ENCODE data around the gene METTL14. TPM values are rescaled to one million over a fixed set of nuclear protein-coding genes. Genes with fewer than 3 reads are reported as not detected.

Gene METTL14
- total RNA-seq, 1 donor from 2014 or later = 32.9 TPM

DNA sequence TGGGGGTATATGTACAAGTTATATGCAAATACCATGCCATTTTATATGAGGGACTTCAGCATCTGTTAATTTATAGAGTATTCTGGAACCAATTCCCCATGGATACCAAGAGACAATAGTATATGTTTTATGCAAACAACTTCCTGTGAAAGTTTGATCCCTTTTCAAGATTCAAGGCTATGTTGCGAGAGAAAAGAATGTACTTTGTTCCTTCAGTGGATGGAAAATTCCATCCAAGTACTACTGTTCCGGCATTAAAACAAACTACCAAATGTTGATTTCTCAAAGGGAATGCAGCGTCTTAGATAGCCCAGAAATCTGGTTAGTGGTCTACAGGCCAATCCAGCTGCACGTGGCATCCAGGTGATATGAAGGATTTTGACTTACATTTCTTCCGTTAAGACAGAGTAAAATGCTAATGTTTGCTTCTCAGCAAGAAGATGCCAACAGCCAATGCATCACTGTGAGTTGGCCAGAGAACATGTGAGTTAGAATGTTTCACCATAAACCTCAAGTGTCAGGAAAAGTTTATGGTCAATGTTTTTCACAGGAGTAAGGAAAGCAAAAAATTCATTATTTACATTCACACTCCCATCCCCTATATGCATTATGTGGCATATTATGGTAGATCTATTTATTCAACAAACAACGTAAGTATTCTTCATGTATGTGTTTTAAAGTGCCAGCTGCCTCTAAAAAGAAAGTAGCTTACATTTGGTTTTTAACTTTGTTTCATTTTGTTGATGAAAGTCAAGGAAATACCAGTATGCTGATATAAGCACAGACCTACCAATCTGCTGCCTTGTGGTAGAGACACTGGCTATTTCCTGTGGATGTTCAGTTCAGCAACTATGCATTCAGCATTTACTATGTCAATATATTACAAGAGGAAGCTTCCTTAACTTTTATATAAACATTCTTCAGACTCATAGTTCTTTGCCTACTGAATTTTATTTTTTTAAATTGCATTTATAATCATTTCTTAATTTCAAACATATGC lies 44.4 kb downstream of the METTL14 start:
- Histone ChIP-seq H3K4me3 (ENCODE audit: low read depth, low read length) (no peak overlapping the region), H3K36me3 (ENCODE audit: control insufficient read depth, insufficient read depth, low read length) (peaks cover 1% of the 10 kb centered on the region), H3K27me3 (ENCODE audit: control insufficient read depth, insufficient read depth, low read length) (no peaks in the 10 kb centered on the region)
- TF ChIP-seq, protein P1, sequence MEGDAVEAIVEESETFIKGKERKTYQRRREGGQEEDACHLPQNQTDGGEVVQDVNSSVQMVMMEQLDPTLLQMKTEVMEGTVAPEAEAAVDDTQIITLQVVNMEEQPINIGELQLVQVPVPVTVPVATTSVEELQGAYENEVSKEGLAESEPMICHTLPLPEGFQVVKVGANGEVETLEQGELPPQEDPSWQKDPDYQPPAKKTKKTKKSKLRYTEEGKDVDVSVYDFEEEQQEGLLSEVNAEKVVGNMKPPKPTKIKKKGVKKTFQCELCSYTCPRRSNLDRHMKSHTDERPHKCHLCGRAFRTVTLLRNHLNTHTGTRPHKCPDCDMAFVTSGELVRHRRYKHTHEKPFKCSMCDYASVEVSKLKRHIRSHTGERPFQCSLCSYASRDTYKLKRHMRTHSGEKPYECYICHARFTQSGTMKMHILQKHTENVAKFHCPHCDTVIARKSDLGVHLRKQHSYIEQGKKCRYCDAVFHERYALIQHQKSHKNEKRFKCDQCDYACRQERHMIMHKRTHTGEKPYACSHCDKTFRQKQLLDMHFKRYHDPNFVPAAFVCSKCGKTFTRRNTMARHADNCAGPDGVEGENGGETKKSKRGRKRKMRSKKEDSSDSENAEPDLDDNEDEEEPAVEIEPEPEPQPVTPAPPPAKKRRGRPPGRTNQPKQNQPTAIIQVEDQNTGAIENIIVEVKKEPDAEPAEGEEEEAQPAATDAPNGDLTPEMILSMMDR (IDR thresholded peaks at IDR 0.05; ENCODE audit: insufficient read depth, low read length, severe bottlenecking) = no peak
- DNase-seq (ENCODE audit: low read depth) (peak; percentile 22), FAIRE-seq (no peak)

DNA sequence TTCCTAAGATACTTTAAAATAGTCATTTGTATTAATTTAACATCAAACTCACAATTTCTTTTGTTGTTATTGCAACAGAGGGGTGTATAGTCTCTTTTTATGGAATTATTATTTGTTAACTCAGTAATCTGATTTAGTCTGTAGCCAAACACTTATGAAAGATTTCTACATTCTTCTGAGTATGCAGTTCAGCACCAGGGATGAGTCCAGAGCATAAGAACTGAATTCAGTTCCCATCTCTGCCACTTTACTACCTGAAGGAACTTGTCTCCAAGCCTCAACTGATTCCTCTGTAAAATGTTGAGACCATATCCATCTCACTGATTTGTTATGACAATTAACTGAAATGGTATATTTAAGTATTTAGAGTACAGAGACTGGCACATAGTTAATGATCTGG lies 45.5 kb downstream of the METTL14 start:
- no peak for FAIRE-seq
- H3K36me3 ChIP-seq (ENCODE audit: control insufficient read depth, insufficient read depth, low read length) = peaks cover 2% of the 10 kb centered on the region
- TF ChIP-seq, protein P1 (IDR thresholded peaks at IDR 0.05; ENCODE audit: insufficient read depth, low read length, severe bottlenecking) = no peak
- H3K27me3 ChIP-seq (ENCODE audit: control insufficient read depth, insufficient read depth, low read length) = no peaks in the 10 kb centered on the region
- DNase-seq (ENCODE audit: low read depth) = no peak
- no peak overlapping the region for H3K4me3 ChIP-seq (ENCODE audit: low read depth, low read length)

DNA sequence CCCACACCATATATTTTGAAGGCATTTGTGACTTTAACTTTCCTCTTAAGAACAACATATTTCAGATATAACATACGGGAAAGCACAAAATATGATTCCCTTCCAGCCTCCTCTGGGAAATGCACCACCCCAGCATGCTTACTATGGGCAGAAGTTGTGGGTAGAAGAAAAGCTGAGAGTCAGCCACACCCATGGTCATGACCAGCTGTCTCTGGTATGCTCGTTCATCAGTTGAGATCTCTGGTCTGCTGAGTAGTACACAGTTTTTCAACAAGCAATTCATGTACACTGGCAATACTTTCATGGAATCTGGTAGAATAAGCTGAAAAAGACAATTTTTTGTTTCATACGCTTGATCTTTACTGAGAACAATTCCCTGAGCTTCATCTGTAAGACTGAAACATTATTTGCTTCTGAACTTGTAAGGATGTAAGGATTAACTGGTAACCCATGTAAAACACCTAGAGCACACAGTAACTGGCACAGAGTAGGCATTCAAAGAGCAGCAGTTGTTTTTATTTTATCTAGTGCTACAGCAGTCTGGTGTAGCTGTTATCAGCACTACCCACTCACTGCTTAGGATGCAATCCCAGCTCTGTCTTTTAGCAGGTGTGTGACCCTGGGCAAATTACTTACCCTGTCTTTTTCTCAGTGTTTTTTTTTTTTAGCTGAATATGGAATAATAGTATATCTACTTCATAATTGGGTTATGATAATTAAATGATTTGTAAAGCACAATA lies 47.6 kb downstream of the METTL14 start:
- Histone ChIP-seq H3K4me3 (ENCODE audit: low read depth, low read length) (no peak overlapping the region), H3K27me3 (ENCODE audit: control insufficient read depth, insufficient read depth, low read length) (no peaks in the 10 kb centered on the region), H3K36me3 (ENCODE audit: control insufficient read depth, insufficient read depth, low read length) (peaks cover 5% of the 10 kb centered on the region)
- FAIRE-seq (no peak), DNase-seq (ENCODE audit: low read depth) (peak; percentile 44)
- TF ChIP-seq, protein P1 (IDR thresholded peaks at IDR 0.05; ENCODE audit: insufficient read depth, low read length, severe bottlenecking) = no peak

DNA sequence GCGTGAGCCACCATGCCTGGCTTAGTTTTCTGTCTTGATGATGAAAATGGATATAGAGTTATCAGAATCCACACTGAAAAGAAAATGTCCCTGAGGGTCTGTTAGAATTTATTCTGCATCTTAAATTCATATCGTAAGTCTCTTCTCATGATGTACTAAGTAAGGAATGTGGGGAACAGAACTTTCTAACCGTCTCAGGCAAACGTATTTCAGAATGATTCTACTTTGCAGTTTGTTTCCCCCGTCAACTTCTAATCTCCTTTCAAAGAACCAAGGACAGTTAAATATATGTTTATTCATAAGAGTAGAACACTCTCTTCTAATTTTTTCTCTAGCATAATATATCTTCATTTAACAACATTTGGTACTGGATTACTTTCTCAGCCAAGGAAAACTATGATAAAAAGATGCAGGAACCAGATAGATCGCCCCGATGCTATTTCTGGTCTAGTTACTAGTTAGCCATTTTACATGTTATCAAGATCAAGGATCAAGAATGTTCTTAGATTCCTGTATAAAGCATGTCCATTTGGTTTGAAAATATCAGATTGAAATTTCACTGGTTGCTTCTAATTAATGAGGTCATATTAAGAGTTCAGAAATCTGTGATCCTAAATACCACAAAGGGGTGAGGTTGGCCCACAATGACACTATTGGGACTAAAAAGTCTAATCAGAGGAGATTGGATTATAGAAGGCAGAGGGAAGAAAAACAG lies 49.5 kb downstream of the METTL14 start:
- TF ChIP-seq, protein P1 (IDR thresholded peaks at IDR 0.05; ENCODE audit: insufficient read depth, low read length, severe bottlenecking) = no peak
- DNase-seq (ENCODE audit: low read depth) (no peak), FAIRE-seq (no peak)
- Histone ChIP-seq H3K4me3 (ENCODE audit: low read depth, low read length) (no peak overlapping the region), H3K27me3 (ENCODE audit: control insufficient read depth, insufficient read depth, low read length) (no peaks in the 10 kb centered on the region), H3K36me3 (ENCODE audit: control insufficient read depth, insufficient read depth, low read length) (peaks cover 7% of the 10 kb centered on the region)

DNA sequence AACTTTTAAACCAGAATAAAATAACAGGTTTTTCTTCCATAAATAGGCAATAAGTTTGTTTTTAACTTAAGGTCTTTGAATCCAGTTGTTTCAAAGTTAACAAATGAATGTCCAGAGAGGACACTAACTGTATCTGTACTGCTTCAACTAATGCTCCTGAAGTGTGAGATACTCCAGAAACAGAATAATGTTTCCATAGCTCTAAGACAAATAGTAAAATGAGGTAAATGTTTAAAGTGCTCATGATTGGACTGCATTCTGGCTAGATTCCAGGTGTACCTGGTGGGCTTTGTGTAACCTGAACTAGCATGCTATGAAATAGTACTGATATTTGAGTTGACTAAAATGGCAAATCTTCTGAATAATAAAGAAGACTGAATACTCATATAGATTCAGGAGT lies 51.7 kb downstream of the METTL14 start:
- TF ChIP-seq, protein P1 (IDR thresholded peaks at IDR 0.05; ENCODE audit: insufficient read depth, low read length, severe bottlenecking) = no peak
- no peak for FAIRE-seq
- Histone ChIP-seq H3K27me3 (ENCODE audit: control insufficient read depth, insufficient read depth, low read length) (no peaks in the 10 kb centered on the region), H3K4me3 (ENCODE audit: low read depth, low read length) (no peak overlapping the region), H3K36me3 (ENCODE audit: control insufficient read depth, insufficient read depth, low read length) (peaks cover 9% of the 10 kb centered on the region)
- no peak for DNase-seq (ENCODE audit: low read depth)

Measured in bronchial epithelial cell (primary cell).